GM12891 (cell line): ENCODE measurements around the gene EDA.

Experiments
- PAX5 ChIP-seq: IDR thresholded peaks from 2 replicates; pipeline ENCODE4 v1.6.1; 2011; ENCODE audit warnings: low read length, moderate library complexity, mild to moderate bottlenecking; ENCODE audit not compliant: insufficient read depth, severe bottlenecking
- POLR2AphosphoS5 ChIP-seq: IDR thresholded peaks from 2 replicates; pipeline ENCODE4 v1.6.1; 2011; ENCODE audit warnings: low read depth, low read length, control low read depth
- SPI1 ChIP-seq: IDR thresholded peaks from 2 replicates; pipeline ENCODE4 v1.6.1; 2011; ENCODE audit warnings: low read depth, low read length, control low read depth

DNA sequence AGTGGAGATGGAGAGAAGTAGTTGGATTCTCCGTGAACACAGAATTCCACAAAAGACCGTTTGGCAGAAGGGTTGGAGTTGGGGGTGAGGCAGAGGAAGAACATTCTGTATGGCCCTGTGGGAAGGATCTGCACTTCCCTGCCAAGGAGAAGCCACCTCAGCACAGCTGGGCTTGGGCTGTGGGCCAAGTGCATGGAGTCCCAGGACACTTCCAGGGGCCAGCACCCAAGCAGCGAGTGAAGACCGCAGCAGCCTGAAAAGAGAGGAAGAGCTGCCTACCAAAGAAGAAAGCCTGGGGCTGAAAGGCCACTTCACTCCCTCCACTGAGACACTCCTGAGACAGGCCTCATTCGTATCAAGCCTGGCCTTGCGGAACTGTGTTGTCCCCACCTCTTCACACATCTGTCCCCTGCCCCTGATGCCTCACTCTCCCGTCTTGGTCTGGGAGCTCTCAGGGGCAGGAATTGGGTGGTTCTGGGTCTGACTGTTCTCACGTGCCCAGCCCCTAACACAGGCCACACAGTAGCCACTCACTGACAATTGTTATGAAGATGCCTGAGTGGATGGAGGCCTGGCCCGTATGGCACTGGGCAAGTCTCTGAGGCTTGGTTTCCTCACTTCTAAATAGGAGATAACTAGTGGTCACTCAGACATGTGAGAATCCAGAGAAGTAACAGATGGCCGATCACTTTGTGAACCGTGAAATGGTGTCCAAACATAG is 437.1 kb downstream of the EDA start:
- TF ChIP-seq PAX5, result no peak
- TF ChIP-seq SPI1, result no peak
- TF ChIP-seq POLR2AphosphoS5, result no peak
